NCI-H2196 treated with DMSO at 0.1 percent for 48 hours (cell line): ENCODE measurements around the gene PDSS1.

Experiments
- DNase-seq: peaks from one replicate; lab custom pipeline; 2025; ENCODE audit not compliant: unreplicated experiment; lab: John Stamatoyannopoulos, UW

Gene PDSS1

DNA sequence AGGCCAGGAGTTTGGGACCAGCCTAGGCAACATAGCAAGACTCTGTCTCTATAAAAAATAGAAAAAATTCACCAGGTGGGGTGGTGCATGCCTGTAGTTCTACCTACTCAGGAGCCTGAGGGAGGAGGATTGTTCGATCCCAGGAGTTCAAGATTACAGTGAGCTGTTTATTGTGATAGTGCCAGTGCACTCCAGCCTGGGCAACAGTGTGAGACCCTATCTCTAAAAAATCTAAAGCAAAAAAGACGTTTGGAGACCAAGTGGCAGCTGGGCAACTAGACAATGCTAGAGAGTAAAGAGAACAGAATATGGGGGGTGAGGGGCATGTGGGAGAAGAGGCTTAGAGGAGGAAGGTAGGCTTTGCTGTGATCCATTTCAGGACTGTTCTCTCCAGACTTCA lies 1.4 kb downstream of the PDSS1 start:
- DNase-seq, result no peak

DNA sequence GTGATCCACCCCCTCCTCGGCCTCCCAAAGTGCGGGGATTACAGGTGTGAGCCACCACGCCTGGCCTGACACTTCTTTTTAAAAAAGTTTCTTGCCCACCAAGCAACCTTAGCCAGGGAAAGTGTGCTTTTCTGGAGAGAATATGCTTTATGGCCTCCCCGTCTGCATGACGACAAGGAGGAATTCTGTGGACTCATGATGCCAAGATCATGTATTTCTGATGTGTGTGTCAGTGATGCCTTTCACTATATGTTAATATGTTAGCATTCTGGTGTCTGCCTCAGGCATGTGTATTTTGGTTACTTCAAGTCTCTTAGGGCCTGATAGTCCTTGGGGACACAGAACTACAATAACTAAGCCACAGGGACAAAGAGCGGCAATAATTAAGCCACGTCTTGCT lies 2.1 kb downstream of the PDSS1 start:
- DNase-seq, result no peak

DNA sequence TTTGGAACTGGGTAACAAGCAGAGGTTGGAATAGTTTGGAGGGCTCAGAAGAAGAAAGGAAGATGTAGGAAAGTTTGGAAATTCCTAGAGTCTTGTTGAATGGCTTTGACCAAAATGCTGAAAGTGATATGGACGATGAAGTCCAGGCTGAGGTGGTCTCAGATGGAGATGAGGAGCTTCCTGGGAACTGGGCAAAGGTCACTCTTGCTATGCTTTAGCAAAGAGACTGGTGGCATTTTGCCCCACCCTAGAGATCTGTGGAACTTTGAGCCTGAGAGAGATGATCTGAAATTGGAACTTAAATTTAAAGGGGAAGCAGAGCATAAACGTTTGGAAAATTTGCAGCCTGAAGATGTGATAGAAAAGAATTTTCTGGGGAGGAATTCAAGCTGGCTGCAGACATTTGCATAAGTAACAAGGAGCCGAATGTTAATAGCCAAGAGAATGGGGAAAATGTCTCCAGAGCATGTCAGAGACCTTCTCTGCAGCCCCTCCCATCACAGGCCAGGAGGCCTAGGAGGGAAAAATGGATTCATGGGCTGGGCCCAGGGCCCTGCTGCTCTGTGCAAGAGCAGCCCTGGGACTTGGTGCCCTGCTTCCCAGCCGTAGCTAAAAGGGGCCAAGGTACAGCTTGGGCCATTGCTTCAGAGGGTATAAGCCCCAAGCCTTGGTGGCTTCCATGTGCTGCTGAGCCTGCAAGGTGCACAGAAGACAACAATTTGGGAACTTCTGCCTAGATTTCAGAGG lies 3.6 kb downstream of the PDSS1 start:
- DNase-seq, result no peak

DNA sequence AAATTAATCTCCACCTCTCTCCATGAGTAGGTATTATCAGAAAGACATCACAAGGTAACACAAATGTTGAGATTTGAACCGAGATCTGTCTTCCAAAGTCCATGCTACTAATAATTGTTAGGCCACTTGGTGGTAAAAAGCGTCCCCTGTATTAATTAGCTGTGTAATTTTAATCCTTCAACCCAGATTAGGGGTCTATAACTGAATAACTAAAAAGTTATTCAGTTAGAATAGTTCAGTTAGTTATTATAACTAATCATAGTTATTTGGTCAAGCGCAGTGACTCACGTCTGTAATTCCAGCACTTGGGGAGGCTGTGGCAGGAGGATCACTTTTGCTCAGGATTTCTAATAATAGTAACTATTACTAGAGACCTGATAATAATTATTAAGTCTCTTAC lies 5.6 kb downstream of the PDSS1 start:
- no peak for DNase-seq

DNA sequence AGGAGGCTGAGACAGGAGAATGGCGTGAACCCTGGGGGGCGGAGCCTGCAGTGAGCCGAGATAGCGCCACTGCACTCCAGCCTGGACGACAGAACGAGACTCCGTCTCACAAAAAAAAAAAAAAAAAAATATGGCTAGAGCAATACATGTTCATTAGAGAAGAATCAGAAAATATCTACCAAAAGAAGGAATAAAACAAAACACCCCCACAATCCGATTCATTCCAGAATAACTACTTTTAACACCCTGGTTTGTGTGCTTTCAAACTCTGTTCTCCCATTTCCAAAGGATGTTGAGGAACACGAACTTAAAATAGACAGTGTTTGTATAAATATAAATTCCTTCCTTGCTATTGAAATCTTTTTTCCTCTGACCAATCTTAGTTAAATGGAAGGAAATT lies 6.5 kb downstream of the PDSS1 start:
- no peak for DNase-seq

DNA sequence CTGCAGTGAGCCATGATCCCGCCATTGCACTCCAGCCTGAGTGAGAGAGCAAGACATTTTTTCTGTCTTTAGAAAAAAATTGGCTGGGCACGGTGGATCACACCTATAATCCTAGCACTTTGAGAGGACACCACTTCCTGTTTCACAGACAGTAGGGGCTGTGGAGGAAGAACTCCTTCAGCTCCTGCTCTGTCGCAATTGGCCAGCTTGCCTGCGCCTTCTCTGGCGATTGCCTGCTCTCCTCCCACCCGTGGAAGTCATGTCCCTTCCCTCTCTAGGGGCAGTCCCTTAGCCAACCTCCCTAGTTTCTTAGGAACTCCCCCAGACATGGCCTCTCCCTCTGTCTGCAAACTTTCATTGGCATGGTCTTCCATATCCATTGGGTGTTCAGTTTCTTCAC lies 8.7 kb downstream of the PDSS1 start:
- no peak for DNase-seq

DNA sequence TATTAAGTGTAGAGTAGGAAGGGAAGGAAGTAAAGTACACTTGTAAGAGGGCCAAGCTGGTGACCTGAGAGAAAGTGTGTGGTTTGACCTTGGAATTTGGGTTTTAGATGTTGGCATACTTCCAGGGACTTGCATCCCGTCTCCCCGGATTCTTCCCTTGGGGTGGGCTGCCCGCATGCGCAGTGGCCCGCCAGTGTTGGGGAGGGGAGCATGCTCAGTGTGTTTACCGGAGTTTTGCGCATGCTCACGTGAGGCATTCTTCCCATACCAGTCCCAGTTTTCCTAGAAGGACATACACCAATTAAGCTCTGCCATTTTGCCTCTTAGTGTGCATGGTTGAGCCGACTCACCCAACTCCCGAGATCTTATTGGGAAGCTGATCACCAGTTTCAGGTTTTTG lies 9.4 kb downstream of the PDSS1 start:
- DNase-seq, result no peak

DNA sequence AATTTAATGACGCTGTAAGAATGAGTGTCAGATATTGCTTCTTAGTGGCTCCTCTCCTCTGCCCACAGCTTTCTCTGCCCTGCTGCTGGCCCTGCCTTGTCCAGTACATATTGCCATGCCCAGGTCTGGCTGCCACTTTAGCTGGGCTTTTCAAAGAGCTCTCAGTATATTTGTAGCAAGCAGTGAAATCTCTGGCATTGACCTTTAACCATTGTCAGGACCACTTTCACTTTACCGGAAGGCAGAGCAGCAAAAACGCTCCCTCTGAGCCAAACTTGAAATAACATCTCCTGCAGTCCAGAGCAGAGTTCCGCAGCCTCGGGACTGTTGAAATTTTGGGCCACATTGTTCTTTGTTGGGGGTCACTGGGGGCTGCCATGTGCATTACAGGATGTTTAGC lies 13.8 kb downstream of the PDSS1 start:
- no peak for DNase-seq

DNA sequence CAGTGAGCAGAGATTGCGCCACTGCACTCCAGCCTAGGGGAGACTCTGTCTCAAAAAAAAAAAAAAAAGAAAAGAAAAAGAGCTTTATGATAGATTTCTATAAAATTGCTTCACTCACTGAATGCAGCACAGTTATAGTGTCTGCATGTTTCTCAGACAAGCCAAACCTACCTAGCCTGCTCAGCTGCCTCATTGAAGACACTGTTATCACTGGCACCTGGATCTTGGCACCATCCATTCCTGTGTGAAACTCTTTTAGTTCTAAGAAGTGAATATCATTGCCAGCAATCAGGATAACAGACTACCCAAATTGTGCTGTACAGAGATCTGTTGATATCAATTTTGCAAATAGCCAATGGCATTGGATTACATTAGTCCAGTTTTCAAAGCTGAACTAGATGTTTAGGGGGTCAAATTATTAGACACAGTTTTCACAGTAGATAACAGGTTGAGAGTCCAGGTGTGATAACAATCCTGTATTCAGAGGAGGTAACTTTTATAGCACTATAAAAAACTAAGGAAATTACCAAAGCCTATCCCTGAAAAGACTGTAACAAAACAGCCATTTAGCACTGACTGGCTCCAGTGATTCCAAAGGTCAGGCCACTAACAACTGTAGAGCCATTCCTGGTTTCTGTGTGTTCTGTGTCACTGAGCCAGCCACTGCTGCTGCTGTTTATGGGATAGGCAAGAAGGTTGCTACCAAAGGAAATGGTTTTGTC lies 17.1 kb downstream of the PDSS1 start:
- DNase-seq, result no peak

DNA sequence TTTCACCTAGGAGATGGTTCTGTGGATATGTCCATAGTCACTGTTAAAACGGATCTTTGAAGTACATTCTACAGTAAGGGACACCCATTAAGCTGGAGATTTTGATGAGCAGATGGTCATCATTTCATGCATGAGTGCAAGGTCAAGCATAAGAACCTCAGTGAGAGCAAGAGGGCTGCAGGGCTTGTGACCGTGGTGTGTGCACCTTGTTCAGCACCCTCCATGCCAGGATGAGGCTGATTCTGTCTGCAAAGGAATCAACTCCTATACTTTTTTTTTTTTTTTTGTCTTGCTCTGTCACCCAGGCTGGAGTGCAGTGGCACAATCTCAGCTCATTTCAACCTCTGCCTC lies 17.6 kb downstream of the PDSS1 start:
- DNase-seq, result no peak

DNA sequence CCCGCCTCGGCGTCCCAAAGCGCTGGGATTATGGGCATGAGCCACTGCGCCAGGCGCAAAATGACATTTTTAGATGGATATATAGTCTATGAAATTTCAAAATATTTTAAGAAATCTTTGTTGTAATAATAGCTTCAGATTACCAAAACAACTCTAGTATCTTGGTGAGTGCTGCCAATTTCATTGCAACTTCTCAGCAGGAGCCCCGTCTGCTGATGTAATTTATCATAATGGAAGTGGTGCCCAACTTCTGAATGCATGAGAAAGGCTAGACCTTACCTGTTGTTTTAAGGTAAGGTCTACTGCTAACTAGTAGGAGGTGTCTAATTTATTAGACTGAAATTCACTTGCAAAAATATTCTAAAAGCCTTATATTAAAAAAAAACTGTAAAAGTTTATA lies 20.0 kb downstream of the PDSS1 start:
- no peak for DNase-seq

DNA sequence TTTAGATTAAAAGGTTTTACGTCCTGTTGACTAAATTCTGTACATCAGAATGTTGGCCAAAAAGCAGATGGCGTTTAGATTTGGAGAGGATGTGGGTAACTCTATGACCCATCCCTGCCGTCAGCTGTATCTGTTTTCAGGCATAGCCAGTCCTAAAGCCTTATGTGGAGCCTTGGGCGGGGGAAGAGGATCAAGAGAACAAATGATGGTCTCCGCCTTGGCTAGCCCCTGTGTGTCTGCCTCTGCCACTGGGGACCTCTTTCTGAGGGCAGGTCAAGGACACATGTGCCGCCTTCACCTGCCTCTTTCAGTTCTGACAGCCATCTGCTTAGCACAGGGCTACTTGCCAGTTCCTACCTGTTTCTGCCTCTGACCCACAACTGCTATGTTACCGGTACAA lies 24.1 kb downstream of the PDSS1 start:
- no peak for DNase-seq

DNA sequence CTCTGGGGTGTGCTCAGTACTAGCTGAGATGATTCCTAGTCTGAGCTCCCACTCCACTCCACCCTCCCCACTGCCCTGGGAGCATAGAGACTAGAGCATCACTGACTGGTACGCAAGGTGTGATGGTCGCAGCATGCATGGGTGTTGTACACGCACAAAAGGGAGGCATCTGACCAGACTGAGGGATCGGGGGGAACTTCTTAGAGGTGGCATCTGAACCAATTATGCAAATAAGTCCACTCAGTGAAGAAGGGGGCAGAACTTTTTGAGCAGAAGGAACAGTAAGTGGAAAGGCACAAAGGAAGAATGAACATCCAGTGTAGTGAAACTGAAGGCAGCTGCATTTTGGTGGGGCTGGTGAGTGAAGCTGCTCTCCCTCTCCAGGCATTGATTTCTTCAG lies 25.5 kb downstream of the PDSS1 start:
- no peak for DNase-seq

DNA sequence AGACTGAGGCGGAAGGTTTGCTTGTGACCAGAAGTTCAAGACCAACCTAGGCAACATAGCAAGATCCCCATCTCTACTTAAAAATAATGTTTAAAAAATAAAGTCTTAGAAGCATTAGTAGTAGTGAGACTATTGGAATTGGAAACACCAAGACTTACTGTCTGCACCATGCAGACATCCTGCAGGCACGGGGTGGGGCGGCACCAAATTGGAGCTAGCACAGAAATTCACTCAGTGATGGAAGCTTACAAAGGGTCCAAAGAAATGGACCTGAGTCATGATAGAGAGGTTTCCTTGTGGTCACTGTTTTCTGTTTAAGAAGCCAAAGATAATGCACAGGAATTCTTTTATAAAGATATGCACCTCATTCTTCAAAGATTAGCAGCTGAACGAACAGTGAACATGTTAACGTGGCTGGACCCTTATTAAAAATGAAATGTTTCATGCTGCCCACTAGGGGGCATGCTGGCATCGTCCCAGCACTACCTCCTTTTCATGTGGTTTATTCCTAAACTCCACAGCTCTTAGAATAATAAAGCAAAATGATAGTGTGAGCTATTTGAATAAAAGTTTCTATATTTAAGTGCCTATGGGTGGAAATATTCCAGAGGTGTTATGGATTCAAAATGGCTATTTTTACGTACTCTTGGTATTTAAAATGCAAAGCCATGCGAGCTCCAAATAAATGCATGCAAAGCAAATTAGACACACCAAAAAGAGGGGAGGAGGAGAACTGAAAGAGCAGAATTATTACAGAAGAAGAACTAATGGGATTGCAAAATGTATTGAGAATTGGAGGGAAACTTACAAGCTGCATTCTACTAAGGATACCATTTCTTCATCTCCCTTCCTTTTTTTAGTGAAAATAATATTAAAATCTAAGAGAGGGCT lies 28.6 kb downstream of the PDSS1 start:
- no peak for DNase-seq

DNA sequence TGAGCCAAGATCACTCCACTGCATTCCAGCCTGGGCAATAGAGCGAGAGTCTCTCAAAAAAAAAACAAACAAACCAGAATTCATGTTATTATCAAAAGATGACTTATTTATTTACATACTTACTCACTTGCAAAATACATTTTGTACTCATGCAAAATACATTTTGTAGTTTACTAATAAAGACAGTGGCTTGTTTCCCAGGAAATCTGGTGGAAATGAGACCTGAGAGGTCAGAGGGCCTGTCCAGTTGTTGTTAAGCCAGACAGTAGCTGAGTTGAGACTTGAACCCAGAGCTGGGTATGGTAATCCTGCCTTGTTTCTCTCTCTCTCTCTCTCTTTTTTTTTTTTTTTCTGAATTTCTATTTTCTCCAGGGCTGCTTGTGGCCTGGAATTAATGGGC lies 29.5 kb downstream of the PDSS1 start:
- DNase-seq, result no peak

DNA sequence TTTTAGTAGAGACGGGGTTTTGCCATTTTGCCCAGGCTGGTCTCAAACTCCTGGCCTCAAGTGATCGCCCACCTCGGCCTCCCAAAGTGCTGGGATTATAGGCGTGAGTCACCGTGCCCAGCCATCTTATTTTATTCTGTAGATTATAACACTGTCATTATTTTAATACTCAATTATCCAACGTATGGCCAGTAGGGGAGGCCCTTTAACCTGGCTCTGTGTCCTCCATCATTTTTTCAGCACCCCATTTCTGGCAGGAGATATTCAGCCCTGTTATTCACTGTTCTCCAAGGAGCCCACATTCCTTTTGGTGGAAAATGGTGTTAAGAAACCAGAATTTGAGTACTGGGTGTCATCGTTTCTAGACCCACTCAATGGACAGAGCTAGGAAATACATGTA lies 31.5 kb downstream of the PDSS1 start:
- no peak for DNase-seq

DNA sequence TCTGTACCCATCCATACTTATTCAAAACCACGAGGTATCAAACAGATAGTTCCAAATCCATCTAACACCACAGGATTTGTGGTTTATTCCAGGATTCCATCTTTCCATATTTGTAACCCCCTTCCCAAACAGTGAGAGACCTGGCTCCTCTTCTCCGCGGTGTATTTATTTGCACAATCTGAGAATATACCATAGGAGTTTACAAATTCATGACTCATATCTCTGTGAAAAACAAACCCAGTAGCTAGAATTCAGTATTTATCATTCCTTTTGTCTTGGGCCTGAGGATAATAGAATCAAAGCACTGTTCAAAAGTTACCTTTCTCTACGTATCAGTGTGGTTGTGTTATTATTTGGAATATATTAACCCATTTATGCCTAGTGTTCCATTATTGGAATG lies 31.9 kb downstream of the PDSS1 start:
- DNase-seq, result no peak

DNA sequence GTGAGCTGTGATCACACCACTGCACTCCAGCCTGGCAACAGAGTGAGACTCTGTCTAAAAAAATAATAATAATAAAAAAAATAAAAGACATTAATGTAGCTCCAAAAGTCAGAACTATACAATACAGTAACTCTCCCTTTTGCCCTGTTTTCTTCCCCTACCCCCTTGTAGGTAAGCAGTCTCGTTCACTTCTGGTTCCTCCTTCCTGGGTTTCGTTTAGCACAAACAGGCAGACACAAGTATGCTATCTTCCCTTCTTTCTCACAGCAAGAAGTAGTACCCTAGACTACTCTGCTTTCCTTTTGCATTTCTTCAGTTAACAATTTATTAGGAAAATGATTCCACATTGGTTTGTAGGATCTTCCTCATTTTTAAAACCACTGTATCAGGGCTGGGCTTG lies 33.1 kb downstream of the PDSS1 start:
- no peak for DNase-seq

DNA sequence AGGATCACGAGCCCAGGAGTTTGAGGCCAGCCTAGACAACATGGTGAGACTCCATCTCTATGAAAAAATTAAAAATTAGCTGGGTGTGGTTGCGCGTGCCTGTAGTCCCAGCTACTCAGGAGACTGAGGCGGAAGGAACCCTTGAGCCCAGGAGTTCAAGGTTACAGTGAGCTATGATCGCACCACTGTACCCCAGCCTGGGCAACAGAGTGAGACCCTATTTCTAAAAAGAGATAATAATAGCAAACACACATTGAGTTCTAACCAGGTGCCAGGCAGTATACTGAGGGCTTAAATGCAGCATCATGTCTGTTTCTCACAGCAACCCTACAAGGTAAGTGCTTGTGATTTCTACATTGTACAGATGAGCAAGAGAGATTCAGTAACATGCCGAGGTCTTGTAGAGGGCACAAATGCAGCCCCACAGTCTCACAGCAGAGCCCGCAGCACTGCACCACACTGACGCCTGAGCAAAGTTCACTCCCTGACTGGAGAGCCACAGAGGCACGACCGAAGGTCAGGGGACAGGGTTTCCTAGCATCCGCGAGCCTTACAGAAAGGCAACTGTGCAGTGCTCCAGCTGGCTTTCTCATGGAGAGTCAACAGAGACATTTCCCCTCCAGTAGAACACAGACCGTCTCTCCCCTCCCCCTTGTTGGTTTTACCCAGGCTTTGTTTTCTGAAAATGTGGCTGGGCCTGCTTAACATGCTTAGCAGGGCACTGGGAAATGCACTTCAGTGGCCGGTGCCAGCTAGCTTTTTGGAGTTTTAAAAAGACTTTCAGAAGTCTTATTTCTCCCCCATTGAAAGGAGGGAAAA lies 36.5 kb downstream of the PDSS1 start:
- no peak for DNase-seq

DNA sequence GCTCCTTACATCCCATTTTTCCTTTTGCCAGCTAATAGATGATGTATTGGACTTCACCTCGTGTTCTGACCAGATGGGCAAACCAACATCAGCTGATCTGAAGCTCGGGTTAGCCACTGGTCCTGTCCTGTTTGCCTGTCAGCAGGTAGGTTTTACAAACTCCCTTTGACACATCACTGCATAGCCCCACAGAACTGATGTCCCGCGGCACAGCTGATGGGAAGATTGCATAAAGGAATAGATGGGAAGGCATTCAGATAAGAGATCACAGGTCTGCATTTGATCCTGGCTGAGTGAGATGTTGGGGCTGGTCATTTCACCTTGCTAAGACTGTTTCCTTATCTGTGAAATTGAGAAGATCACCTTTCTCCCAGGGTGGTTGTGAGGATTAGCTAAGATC lies 37.9 kb downstream of the PDSS1 start:
- no peak for DNase-seq

DNA sequence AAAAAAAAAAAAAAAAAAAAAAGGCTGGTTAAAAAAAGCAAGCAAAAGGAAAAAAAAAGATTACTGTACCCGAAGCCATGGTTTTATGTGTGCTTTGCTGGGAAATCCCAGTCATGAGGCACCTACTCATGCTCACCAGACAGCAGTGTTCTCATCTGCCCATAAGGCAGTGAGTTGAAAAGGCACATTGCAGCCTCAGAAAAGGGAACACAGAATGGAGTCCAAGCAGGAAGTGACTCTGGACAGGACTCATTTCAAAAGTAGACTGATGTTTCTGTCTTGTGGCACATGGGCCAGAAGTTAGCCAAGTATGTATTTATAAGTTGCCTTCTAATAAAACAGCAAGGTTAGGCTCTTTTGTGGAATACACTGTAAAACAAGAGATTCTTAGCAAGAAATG lies 40.2 kb downstream of the PDSS1 start:
- DNase-seq, result no peak
